Activated naive CD4-positive, alpha-beta T cell treated with anti-CD3 and anti-CD28 coated beads, Interleukin-2, amount 50 U/mL, for 72 hours (primary cell): Measurements from ENCODE around the gene MARS1. TPM values are rescaled to one million over a fixed set of nuclear protein-coding genes. Genes with fewer than 3 reads are reported as not detected.
A peak's percentile ranks its signal among the peaks of the same experiment; 100 is the strongest.
"Not testable (repeated sequence)": the region's sequence is repeated elsewhere in the genome, so short reads cannot be mapped to it uniquely, and the experiment has no call there.

Experiments used
- ATAC-seq, 2 donors: fragments of 150-1000 bp; cut with Tn5 transposase; 2 replicates each; pipeline ENCODE4 v1.10.0; 2021; ENCODE audit warnings: mild to moderate bottlenecking in 2 of 2, moderate library complexity in 2 of 2
- DNase-seq, 2 donors: peaks; one replicate each; pipeline ENCODE4 v3.0.0; 2021 to 2022; ENCODE audit warnings: low spot score in 2 of 2
- H3K27ac Mint-ChIP-seq, 2 donors: one replicate each; pipeline ENCODE4 v1.8.0; 2022; ENCODE audit warnings: mild to moderate bottlenecking in 2 of 2, mixed read lengths in 2 of 2
- H3K36me3 Mint-ChIP-seq, 2 donors: one replicate each; pipeline ENCODE4 v1.8.0; 2022; ENCODE audit warnings: mixed read lengths in 2 of 2
- H3K9me3 Mint-ChIP-seq, 2 donors: one replicate each; pipeline ENCODE4 v1.8.0; 2022; ENCODE audit warnings: mixed read lengths in 2 of 2
- total RNA-seq, 2 donors: library from RNA; stranded (reverse); gene quantifications; one replicate each; pipeline ENCODE4 v1.2.3, GENCODE V29; 2022

MARS1 gene
- total RNA-seq, 2 donors from 2014 or later, result 267 to 292 TPM

- ATAC-seq (no peak), DNase-seq (no peak)
- Mint-ChIP-seq H3K27ac (peak overlapping the region in 1 of 2 donors; percentile 3), H3K36me3 (peaks cover 38 to 39% of the 10 kb centered on the region in 2 donors), H3K9me3 (no peaks in the 10 kb centered on the region)
Observed at GRCh38 chr12:57514720-57515407, 27.0 kb downstream of the MARS1 start.

DNA sequence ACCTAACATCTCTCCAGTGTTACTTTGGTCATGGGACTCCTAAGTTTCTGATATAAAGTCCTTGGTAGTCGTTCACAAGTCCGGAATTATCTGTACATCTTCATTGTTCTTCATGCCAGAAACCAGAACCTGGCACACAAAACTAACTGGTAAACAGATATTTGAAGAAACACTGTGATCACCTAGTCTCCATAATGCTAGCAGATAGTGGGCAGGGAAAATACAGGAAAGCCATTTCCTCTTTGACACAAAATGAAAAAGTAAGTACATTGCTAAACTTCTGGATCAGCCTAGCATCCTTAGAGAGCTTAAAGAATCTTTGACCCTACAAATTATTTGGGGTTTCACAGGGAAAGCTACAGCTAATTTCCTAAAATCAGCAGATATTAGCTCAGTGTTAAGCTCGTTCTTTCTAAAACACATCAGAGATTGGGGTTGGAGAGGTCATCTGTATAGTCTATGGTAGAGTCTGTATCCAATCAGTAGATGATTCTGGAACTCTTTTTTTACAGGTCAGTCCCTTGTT, 27.6 kb downstream of the MARS1 start:
- peak overlapping the region in 1 of 2 donors; percentile 3 for H3K27ac Mint-ChIP-seq
- no peak for ATAC-seq
- peaks cover 43 to 45% of the 10 kb centered on the region in 2 donors for H3K36me3 Mint-ChIP-seq
- DNase-seq, result no peak
- no peaks in the 10 kb centered on the region for H3K9me3 Mint-ChIP-seq

DNA sequence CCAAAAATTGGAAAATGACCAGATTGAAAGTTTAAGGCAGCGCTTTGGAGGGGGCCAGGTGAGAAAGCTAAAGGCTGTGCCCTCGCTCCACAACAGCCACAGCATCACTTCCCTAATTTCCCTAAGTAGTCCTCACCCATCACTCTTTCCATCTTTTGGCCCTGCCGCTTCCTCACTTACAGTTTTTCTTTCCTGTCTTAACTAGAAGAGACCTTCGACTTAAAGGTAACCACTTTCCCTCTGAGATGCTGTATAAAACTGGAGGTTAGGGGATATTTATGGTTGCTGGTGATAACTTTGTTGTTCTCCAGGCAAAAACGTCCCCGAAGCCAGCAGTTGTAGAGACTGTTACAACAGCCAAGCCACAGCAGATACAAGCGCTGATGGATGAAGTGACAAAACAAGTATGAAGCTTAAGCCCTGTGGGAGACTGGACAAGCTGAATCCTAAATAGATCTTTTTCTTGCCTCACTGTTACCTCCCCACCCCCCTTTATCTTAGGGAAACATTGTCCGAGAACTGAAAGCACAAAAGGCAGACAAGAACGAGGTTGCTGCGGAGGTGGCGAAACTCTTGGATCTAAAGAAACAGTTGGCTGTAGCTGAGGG, 28.2 kb downstream of the MARS1 start:
- H3K9me3 Mint-ChIP-seq, result no peaks in the 10 kb centered on the region
- peaks cover 43 to 45% of the 10 kb centered on the region in 2 donors for H3K36me3 Mint-ChIP-seq
- no peak for DNase-seq
- no peak for ATAC-seq
- peak overlapping the region; percentile 3 to 93 for H3K27ac Mint-ChIP-seq

- H3K27ac Mint-ChIP-seq, result peak overlapping the region; percentile 93 to 100
Observed at GRCh38 chr12:57516617-57517153, 28.8 kb downstream of the MARS1 start.

DNA sequence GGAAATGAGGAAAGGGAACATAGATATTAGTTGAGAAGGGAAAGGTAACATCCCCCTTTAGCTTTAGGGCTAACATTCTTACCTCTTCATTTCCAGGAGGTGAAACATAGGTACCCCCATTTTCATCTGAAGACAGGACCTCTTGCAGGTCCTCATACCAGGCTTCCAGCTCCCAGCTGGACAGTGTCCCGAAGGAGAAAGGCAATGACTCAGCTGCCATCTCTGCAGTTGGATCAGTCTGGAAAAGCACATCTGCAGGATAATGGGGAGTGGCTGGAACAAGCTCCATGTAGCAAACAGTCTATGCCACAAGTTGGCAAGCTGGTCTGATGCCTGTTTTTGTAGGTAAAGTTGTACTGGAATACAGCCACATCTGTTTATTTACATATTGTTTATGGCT, 29.3 kb downstream of the MARS1 start:
- ATAC-seq, result no peak
- Mint-ChIP-seq H3K27ac (peak overlapping the region; percentile 93 to 100), H3K36me3 (peaks cover 43% of the 10 kb centered on the region in 2 donors), H3K9me3 (no peaks in the 10 kb centered on the region)
- DNase-seq, result no peak

More at GRCh38 chr12:57516617-57517153, 28.8 kb downstream of the MARS1 start:
- Mint-ChIP-seq H3K36me3 (peaks cover 43 to 45% of the 10 kb centered on the region in 2 donors), H3K9me3 (no peaks in the 10 kb centered on the region)
- DNase-seq (no peak), ATAC-seq (no peak)

GRCh38 chr12:57517718-57518117, 29.9 kb downstream of the MARS1 start:
- not testable (repeated sequence) for H3K9me3 Mint-ChIP-seq, DNase-seq, ATAC-seq
- peaks cover 38 to 43% of the 10 kb centered on the region in 2 donors for H3K36me3 Mint-ChIP-seq
- peak overlapping the region; percentile 93 to 100 for H3K27ac Mint-ChIP-seq

GRCh38 chr12:57518176-57518919, 30.5 kb downstream of the MARS1 start:
- Mint-ChIP-seq H3K36me3 (peaks cover 32 to 39% of the 10 kb centered on the region in 2 donors), H3K27ac (peak overlapping the region; percentile 100), H3K9me3 (no peaks in the 10 kb centered on the region)
- no peak for DNase-seq
- ATAC-seq, result no peak

- DNase-seq (peak in 1 of 2 donors; percentile 39), ATAC-seq (no peak)
- peak overlapping the region; percentile 100 for H3K27ac Mint-ChIP-seq
- peaks cover 32 to 39% of the 10 kb centered on the region in 2 donors for H3K36me3 Mint-ChIP-seq
- H3K9me3 Mint-ChIP-seq, result no peaks in the 10 kb centered on the region
Observed at GRCh38 chr12:57518920-57519795, 31.3 kb downstream of the MARS1 start.

GRCh38 chr12:57519796-57520052, 31.9 kb downstream of the MARS1 start:
- peak overlapping the region; percentile 100 for H3K27ac Mint-ChIP-seq
- peak; percentile 0 to 1 for ATAC-seq
- DNase-seq, result no peak
- H3K9me3 Mint-ChIP-seq, result no peaks in the 10 kb centered on the region
- H3K36me3 Mint-ChIP-seq, result peaks cover 32 to 39% of the 10 kb centered on the region in 2 donors

- H3K36me3 Mint-ChIP-seq, result peaks cover 28 to 39% of the 10 kb centered on the region in 2 donors
Observed at GRCh38 chr12:57520053-57520818, 32.4 kb downstream of the MARS1 start, which contains the start of gene DDIT3. DDIT3 (minus strand) TSS chr12:57520514; CDS start chr12:57517406, 3,108 bp downstream.

GRCh38 chr12:57521525-57522010, 33.7 kb downstream of the MARS1 start:
- DNase-seq, result peak in 1 of 2 donors; percentile 27
- ATAC-seq, result no peak
- Mint-ChIP-seq H3K36me3 (peaks cover 24 to 38% of the 10 kb centered on the region in 2 donors), H3K27ac (peak overlapping the region; percentile 100), H3K9me3 (no peaks in the 10 kb centered on the region)

More at GRCh38 chr12:57520053-57520818, 32.4 kb downstream of the MARS1 start, which contains the start of gene DDIT3:
- ATAC-seq (peak; percentile 73 to 76), DNase-seq (peak; percentile 99 to 100)
- Mint-ChIP-seq H3K27ac (peak within 1 kb of the TSS; percentile 100), H3K9me3 (no peaks in the 10 kb centered on the region)

DNA sequence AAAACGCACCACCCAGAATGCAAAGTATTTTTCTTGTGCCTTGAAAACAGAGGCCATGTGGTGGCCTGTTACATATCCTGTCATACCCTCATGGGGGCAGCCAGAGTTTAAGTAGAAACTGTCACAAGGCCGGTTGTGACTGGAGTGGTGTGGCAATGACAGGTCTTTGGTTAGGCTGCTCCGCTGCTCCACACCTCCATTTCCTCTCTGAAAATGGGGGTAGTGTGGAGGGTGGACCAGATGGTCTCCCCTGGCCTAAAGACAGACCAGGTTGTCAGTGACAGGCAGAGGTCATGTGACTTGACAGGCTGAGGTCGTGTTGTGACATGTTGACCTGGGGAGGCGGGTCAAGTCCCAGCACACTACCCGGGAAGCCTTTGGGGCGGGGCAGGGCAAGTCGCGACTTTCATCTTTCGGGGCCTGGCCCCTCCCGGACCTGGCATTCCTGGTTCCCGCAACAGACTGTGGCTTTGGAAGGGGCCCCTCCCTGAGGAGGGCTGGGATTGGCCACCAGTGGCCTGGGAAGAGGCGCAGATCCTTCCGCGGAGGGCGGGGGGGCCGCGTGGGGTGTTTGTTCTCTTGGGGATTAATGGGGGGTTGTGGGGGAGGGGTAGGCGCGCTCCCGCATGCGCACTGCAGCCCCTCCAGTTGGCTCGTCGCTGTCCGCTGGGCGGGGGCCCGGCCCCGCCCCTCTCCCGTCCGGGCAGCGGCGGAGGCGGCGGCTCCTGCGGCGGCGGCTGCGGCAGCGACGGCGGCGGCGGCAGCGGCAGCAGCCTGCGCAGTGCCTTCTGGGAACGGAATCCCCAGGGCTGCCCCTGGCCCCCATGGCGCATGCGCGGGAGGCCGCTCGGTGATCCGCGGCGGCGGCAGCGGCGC, 34.4 kb downstream of the MARS1 start, which contains the start of gene MBD6:
Gene MBD6, plus strand, starts transcription at position 814 of the 876 bp plus-strand sequence. CDS start 1,480 bp downstream, outside the sequence.
- ATAC-seq (peak; percentile 59 to 64), DNase-seq (peak; percentile 93 to 96)
- peaks cover 24 to 31% of the 10 kb centered on the region in 2 donors for H3K36me3 Mint-ChIP-seq
- H3K27ac Mint-ChIP-seq, result peak within 1 kb of the TSS; percentile 100
- no peaks in the 10 kb centered on the region for H3K9me3 Mint-ChIP-seq

DNA sequence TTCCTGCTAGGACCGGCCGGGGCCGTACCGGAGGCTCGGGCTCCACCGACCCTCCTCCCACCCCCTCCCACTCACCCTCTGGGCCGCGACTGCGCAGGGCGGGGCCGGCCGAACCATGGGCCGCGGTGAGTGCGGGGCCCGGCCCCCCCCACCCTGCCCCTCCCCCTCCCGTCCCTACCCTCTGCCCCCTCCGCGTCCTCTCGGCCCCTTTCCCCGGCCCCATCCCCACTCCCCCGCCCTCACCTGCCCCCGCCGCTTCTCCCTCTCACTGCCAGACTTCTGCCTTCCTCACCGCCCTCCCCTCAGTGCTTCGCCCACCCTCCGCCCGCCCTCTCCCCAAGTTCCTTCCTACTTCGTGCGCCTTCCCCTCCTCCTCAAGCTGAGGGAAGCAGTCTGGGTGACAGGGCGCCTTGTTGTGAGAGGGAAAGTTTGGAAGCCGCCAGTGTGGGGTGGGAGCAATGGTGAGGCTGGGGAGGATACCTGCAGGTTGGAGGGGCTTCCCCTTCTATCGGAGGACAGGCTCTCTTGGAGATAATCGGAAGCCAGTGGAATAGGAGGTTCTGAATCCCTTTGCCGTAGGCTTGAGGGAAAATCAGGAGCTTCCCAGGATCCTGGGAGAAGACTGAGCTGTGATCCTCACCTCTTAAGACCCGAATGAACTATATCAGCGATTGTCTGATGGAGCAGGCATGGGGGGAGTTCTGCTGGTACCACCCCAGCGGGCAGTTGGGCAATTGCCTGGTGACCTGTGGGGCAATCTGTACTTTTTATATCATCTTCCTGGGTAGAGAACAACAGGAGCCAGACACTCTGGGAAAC, 35.2 kb downstream of the MARS1 start:
- no peaks in the 10 kb centered on the region for H3K9me3 Mint-ChIP-seq
- peak; percentile 21 to 72 for DNase-seq

More for the DNA sequence above, 35.2 kb downstream of the MARS1 start:
- Mint-ChIP-seq H3K27ac (peak overlapping the region; percentile 97 to 100), H3K36me3 (peaks cover 22 to 24% of the 10 kb centered on the region in 2 donors)
- no peak for ATAC-seq
